SK-N-SH (cell line): ENCODE results near the gene ARMC7.

Experiments used
- CHD2 ChIP-seq: fragments of 150-350 bp; IDR thresholded peaks from 2 replicates; pipeline ENCODE4 v1.6.1; 2018; ENCODE audit warnings: low read length; ENCODE audit not compliant: partially characterized antibody
- EZH2phosphoT487 ChIP-seq: fragments of 200-600 bp; sonication (generic); IDR thresholded peaks from 2 replicates; pipeline ENCODE4 v1.6.1; 2017; ENCODE audit warnings: low read depth, mixed run types, mild to moderate bottlenecking, antibody characterized with exemption, moderate library complexity, borderline replicate concordance
- POLR2AphosphoS5 ChIP-seq: IDR thresholded peaks from 2 replicates; pipeline ENCODE4 v1.6.1; 2012; ENCODE audit warnings: low read depth, low read length
- RAD21 ChIP-seq: IDR thresholded peaks from 2 replicates; pipeline ENCODE4 v1.6.1; 2012; ENCODE audit warnings: mild to moderate bottlenecking, low read length
- RFX5 ChIP-seq: IDR thresholded peaks from 2 replicates; pipeline ENCODE4 v1.6.1; 2012; ENCODE audit warnings: mild to moderate bottlenecking, improper control_type of control experiment, low read length
- YY1 ChIP-seq: IDR thresholded peaks from 2 replicates; pipeline ENCODE4 v1.4.0; 2012; ENCODE audit warnings: low read depth, mild to moderate bottlenecking
- TF ChIP-seq, protein P1 (sequence below): IDR thresholded peaks from 2 replicates; pipeline ENCODE4 v1.4.0; 2012; ENCODE audit warnings: low read depth, borderline replicate concordance
- TF ChIP-seq, protein P2 (sequence below): fragments of 200-600 bp; sonication (generic); IDR thresholded peaks from 2 replicates; pipeline ENCODE4 v1.6.1; 2017; ENCODE audit warnings: antibody characterized with exemption, mild to moderate bottlenecking, moderate library complexity
- TF ChIP-seq, protein P3 (sequence below): IDR thresholded peaks from 2 replicates; pipeline ENCODE4 v1.4.0; 2012; ENCODE audit warnings: low read depth

DNA sequence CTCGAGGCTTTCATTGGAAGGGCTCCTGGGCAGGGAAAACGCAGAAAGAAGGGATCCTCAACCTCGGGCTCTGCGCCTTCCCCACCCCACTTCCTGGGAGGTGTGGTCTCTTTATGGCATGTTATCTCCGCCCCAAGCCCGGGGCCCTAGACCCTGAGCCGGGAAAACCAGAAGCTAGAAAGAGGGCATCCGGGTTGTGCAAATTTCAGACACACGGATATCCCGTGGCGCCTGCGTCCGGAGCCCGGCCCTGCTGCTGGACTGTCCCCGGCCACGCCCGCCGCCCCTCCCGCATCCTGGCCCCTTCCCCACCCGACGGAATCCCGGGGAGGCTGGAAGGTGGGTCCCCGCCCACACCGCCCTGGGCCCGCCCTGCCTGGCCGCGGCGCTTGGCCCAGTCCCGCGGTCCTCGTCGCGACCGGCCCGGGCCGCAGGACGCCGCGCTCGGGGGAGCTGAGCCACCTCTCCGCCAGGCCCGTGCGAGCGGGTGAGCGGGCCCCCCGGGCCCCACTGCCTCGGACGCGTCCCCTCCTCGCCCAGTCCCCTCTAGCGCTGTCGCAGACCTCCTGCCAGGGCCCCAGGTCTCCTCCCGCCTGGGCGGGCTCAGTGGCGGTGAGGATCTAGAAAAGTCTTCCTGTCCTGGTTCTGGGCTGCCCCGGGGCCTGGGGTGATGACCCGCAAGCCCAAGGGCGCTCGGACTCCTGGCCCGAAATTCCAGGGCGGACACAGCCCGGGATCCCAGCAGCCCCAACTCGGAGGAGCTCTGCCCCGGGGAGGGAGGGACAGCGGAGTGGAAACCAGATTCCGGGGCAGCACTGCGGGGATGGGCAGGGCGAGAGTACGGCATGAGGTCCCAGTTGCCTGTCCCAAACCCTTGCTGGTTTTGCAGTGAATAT, 22.0 kb upstream of the ARMC7 start, which contains the start of gene SLC16A5:
- TF ChIP-seq EZH2phosphoT487: no peak
- TF ChIP-seq CHD2: no peak
- TF ChIP-seq, protein P1, sequence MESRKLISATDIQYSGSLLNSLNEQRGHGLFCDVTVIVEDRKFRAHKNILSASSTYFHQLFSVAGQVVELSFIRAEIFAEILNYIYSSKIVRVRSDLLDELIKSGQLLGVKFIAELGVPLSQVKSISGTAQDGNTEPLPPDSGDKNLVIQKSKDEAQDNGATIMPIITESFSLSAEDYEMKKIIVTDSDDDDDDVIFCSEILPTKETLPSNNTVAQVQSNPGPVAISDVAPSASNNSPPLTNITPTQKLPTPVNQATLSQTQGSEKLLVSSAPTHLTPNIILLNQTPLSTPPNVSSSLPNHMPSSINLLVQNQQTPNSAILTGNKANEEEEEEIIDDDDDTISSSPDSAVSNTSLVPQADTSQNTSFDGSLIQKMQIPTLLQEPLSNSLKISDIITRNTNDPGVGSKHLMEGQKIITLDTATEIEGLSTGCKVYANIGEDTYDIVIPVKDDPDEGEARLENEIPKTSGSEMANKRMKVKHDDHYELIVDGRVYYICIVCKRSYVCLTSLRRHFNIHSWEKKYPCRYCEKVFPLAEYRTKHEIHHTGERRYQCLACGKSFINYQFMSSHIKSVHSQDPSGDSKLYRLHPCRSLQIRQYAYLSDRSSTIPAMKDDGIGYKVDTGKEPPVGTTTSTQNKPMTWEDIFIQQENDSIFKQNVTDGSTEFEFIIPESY: no peak
- TF ChIP-seq, protein P2, sequence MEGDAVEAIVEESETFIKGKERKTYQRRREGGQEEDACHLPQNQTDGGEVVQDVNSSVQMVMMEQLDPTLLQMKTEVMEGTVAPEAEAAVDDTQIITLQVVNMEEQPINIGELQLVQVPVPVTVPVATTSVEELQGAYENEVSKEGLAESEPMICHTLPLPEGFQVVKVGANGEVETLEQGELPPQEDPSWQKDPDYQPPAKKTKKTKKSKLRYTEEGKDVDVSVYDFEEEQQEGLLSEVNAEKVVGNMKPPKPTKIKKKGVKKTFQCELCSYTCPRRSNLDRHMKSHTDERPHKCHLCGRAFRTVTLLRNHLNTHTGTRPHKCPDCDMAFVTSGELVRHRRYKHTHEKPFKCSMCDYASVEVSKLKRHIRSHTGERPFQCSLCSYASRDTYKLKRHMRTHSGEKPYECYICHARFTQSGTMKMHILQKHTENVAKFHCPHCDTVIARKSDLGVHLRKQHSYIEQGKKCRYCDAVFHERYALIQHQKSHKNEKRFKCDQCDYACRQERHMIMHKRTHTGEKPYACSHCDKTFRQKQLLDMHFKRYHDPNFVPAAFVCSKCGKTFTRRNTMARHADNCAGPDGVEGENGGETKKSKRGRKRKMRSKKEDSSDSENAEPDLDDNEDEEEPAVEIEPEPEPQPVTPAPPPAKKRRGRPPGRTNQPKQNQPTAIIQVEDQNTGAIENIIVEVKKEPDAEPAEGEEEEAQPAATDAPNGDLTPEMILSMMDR: no peak
- no peak for TF ChIP-seq RAD21
- TF ChIP-seq RFX5: no peak
- TF ChIP-seq, protein P3, sequence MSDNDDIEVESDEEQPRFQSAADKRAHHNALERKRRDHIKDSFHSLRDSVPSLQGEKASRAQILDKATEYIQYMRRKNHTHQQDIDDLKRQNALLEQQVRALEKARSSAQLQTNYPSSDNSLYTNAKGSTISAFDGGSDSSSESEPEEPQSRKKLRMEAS: no peak
- TF ChIP-seq POLR2AphosphoS5: no peak
- no peak for TF ChIP-seq YY1
